KOPT-K1 (cell line): Measurements from ENCODE around the gene ITGAE.

Source experiments
- H3K27ac ChIP-seq: fragments of 200-600 bp; sonication (generic); 2 replicates; pipeline ENCODE4 v1.5.1; 2016; ENCODE audit warnings: antibody characterized with exemption, mild to moderate bottlenecking, low read depth, low read length; ENCODE audit not compliant: poor library complexity, severe bottlenecking
- H3K36me3 ChIP-seq: fragments of 200-600 bp; sonication (generic); 2 replicates; pipeline ENCODE4 v1.5.1; 2017; ENCODE audit warnings: antibody characterized with exemption, mild to moderate bottlenecking, low read length, moderate library complexity; ENCODE audit not compliant: insufficient read depth
- H3K9me3 ChIP-seq: fragments of 200-600 bp; sonication (generic); 2 replicates; pipeline ENCODE4 v1.5.1; 2017; ENCODE audit warnings: antibody characterized with exemption, low read length, mild to moderate bottlenecking; ENCODE audit not compliant: insufficient read depth, poor library complexity, severe bottlenecking

The ITGAE gene

GRCh38 chr17:3695723-3696411, 105.1 kb downstream of the ITGAE start, which contains the start of gene P2RX5:
TSS of gene P2RX5 (minus strand) at chr17:3696155. CDS start at chr17:3696005, 150 bp downstream.
- peaks cover 10% of the 10 kb centered on the region for H3K36me3 ChIP-seq
- H3K9me3 ChIP-seq: no peaks in the 10 kb centered on the region
- peak within 1 kb of the TSS; percentile 99 for H3K27ac ChIP-seq

- Histone ChIP-seq H3K27ac (peak overlapping the region; percentile 99), H3K36me3 (peaks cover 17% of the 10 kb centered on the region), H3K9me3 (no peaks in the 10 kb centered on the region)
Observed at GRCh38 chr17:3695129-3695722, 105.8 kb downstream of the ITGAE start.

- H3K9me3 ChIP-seq: no peaks in the 10 kb centered on the region
- H3K36me3 ChIP-seq: peaks cover 30% of the 10 kb centered on the region
- peak overlapping the region; percentile 99 for H3K27ac ChIP-seq
Observed at GRCh38 chr17:3693829-3694231, 107.2 kb downstream of the ITGAE start.

- Histone ChIP-seq H3K27ac (peak overlapping the region; percentile 99), H3K36me3 (peaks cover 37% of the 10 kb centered on the region), H3K9me3 (no peaks in the 10 kb centered on the region)
Observed at GRCh38 chr17:3693141-3693540, 107.8 kb downstream of the ITGAE start.

GRCh38 chr17:3692346-3692745, 108.6 kb downstream of the ITGAE start:
- Histone ChIP-seq H3K27ac (peak overlapping the region; percentile 99), H3K9me3 (no peaks in the 10 kb centered on the region), H3K36me3 (peaks cover 40% of the 10 kb centered on the region)

GRCh38 chr17:3691617-3692067, 109.3 kb downstream of the ITGAE start:
- Histone ChIP-seq H3K9me3 (no peaks in the 10 kb centered on the region), H3K27ac (peak overlapping the region; percentile 20), H3K36me3 (peaks cover 40% of the 10 kb centered on the region)

GRCh38 chr17:3690094-3690715, 110.8 kb downstream of the ITGAE start:
- Histone ChIP-seq H3K27ac (no peak overlapping the region), H3K36me3 (peaks cover 42% of the 10 kb centered on the region), H3K9me3 (no peaks in the 10 kb centered on the region)

GRCh38 chr17:3689262-3690093, 111.5 kb downstream of the ITGAE start:
- Histone ChIP-seq H3K27ac (no peak overlapping the region), H3K9me3 (no peaks in the 10 kb centered on the region), H3K36me3 (peaks cover 50% of the 10 kb centered on the region)

- Histone ChIP-seq H3K9me3 (no peaks in the 10 kb centered on the region), H3K27ac (no peak overlapping the region), H3K36me3 (peaks cover 56% of the 10 kb centered on the region)
Observed at GRCh38 chr17:3688852-3689261, 112.1 kb downstream of the ITGAE start.

- Histone ChIP-seq H3K36me3 (peaks cover 64% of the 10 kb centered on the region), H3K27ac (no peak overlapping the region), H3K9me3 (no peaks in the 10 kb centered on the region)
Observed at GRCh38 chr17:3688027-3688553, 112.9 kb downstream of the ITGAE start.

- Histone ChIP-seq H3K27ac (no peak overlapping the region), H3K36me3 (peaks cover 70% of the 10 kb centered on the region)
Observed at GRCh38 chr17:3685174-3685573, 115.8 kb downstream of the ITGAE start.

GRCh38 chr17:3683054-3683511, 117.9 kb downstream of the ITGAE start:
- Histone ChIP-seq H3K36me3 (peaks cover 69% of the 10 kb centered on the region), H3K27ac (no peak overlapping the region), H3K9me3 (no peaks in the 10 kb centered on the region)

More at GRCh38 chr17:3685174-3685573, 115.8 kb downstream of the ITGAE start:
- no peaks in the 10 kb centered on the region for H3K9me3 ChIP-seq

- no peaks in the 10 kb centered on the region for H3K9me3 ChIP-seq
- H3K27ac ChIP-seq: no peak overlapping the region
- peaks cover 77% of the 10 kb centered on the region for H3K36me3 ChIP-seq
Observed at GRCh38 chr17:3682033-3682432, 119.0 kb downstream of the ITGAE start.

- Histone ChIP-seq H3K9me3 (no peaks in the 10 kb centered on the region), H3K27ac (no peak overlapping the region), H3K36me3 (peaks cover 81% of the 10 kb centered on the region)
Observed at GRCh38 chr17:3681565-3681964, 119.4 kb downstream of the ITGAE start.
